ENCODE measurements around the gene SAP30BP. TPM values are rescaled to one million over a fixed set of nuclear protein-coding genes. Genes with fewer than 3 reads are reported as not detected.
A peak's percentile ranks its signal among the peaks of the same experiment; 100 is the strongest.

The SAP30BP gene
- total and polyA plus RNA-seq, 2 donors (not counting 1 experiment from before 2014, with no cell fraction given) = 143 to 148 TPM

DNA sequence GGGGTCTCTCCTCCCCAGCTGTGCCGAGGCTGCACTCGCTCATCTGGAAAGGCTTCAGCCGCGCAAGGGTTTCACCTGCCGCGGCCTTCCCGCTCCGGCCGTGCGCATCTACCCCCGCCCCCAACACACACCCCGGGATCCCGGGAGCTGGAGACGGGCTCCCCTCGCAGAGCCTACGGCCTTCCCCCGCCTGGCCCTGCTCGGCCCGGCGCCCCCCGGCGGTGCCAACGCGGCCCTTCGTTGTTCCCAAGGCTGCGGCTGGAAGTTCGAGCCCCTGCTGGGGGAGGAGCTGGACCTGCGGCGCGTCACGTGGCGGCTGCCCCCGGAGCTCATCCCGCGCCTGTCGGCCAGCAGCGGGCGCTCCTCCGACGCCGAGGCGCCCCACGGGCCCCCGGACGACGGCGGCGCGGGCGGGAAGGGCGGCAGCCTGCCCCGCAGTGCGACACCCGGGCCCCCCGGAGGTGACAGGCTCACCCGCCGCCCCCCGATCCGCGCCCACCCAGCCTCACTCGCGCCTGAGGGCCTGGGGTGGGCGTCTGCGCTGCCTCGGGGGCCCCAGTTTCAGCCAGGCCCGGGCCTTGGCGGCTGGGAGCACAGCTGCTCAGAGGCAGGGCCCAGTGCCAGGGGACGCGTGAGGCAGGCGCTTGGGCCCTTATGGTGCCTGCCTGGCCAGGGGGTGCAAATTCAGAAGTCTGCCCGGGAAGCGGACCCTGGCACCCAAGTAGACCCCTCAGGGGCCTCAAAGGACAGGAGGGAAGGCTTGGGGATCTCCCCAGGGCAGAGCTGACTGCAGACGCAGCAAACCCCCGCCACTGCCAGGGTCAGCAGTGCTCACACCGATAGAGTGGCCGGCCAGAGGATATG, 86.6 kb downstream of the SAP30BP start:
- peaks cover 23% of the 10 kb centered on the region for H3K4me1 Mint-ChIP-seq
- Histone ChIP-seq H3K4me2 (replicated peaks; ENCODE audit: low read depth, low read length, poor library complexity, severe bottlenecking) (peak overlapping the region; percentile 100), H3K27ac (ENCODE audit: low read length in 2 of 2) (peak overlapping the region in 1 of 2 donors; percentile 19), H3K9ac (ENCODE audit: low read length) (peak overlapping the region; percentile 76), H3K79me2 (ENCODE audit: control insufficient read depth, insufficient read depth, low read length) (no peaks in the 10 kb centered on the region), H3K4me1 (ENCODE audit: control insufficient read depth in 2 of 2, insufficient read depth in 2 of 2, low read length in 2 of 2) (peaks cover 9 to 29% of the 10 kb centered on the region in 2 donors), H3K27me3 (replicated peaks in 1 of 4; ENCODE audit: control extremely low read depth in 1 of 4, control insufficient read depth in 3 of 4, insufficient read depth in 4 of 4, low read length in 3 of 4) (no peaks in the 10 kb centered on the region), H3K36me3 (replicated peaks in 1 of 2; ENCODE audit: control extremely low read depth in 1 of 2, control insufficient read depth in 1 of 2, extremely low read depth in 1 of 2, insufficient read depth in 2 of 2, low read length in 1 of 2) (peaks cover 0 to 7% of the 10 kb centered on the region in 2 experiments), H3K4me3 (ENCODE audit: control extremely low read depth in 1 of 5, extremely low read depth in 1 of 5, insufficient read depth in 1 of 5, low read depth in 2 of 5, low read length in 4 of 5) (peak overlapping the region in 4 of 5 experiments; percentile 55 to 84 (median 62)), H4K20me1 (ENCODE audit: control insufficient read depth, insufficient read depth, low read length, poor library complexity, severe bottlenecking) (no peaks in the 10 kb centered on the region), H2AFZ (ENCODE audit: insufficient read depth, low read depth, low read length, poor library complexity, severe bottlenecking) (peak overlapping the region; percentile 96), H3K9me3 (ENCODE audit: control extremely low read depth in 1 of 3, control insufficient read depth in 2 of 3, insufficient read depth in 1 of 3, low read length in 2 of 3) (no peaks in the 10 kb centered on the region)
- H3K27me3 Mint-ChIP-seq = peaks cover 4% of the 10 kb centered on the region
- ChIA-PET POLR2A (interaction anchor here (0.6 to 3.4 kb wide), 18 partner anchors 11 to 1828 kb away, joined by 3 to 23 read pairs (median 6); partner anchors contain the start of genes GALK1, MRPL38, SLC25A19 and SMIM5), CTCF (interaction anchor here (0.5 to 5.9 kb wide), 49 partner anchors 10 to 792 kb away, joined by 3 to 87 read pairs (median 4); partner anchors contain the start of genes GALK1, MIF4GD, MRPL58 and RECQL5)
- TF ChIP-seq EZH2 (IDR thresholded peaks at IDR 0.05; ENCODE audit: borderline replicate concordance, insufficient read depth, low read depth, low read length, poor library complexity, severe bottlenecking) = no peak
- TF ChIP-seq, protein P1, sequence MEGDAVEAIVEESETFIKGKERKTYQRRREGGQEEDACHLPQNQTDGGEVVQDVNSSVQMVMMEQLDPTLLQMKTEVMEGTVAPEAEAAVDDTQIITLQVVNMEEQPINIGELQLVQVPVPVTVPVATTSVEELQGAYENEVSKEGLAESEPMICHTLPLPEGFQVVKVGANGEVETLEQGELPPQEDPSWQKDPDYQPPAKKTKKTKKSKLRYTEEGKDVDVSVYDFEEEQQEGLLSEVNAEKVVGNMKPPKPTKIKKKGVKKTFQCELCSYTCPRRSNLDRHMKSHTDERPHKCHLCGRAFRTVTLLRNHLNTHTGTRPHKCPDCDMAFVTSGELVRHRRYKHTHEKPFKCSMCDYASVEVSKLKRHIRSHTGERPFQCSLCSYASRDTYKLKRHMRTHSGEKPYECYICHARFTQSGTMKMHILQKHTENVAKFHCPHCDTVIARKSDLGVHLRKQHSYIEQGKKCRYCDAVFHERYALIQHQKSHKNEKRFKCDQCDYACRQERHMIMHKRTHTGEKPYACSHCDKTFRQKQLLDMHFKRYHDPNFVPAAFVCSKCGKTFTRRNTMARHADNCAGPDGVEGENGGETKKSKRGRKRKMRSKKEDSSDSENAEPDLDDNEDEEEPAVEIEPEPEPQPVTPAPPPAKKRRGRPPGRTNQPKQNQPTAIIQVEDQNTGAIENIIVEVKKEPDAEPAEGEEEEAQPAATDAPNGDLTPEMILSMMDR (IDR thresholded peaks at IDR 0.05) = peak; percentile 76
- intact Hi-C loops (cut with micrococcal nuclease) = loop anchor here (1.0 to 10.0 kb wide), 2 partner anchors 74 to 251 kb away; partner anchors contain the start of gene CDK3
- peak; percentile 86 for DNase-seq
- no peak overlapping the region for H3K27ac Mint-ChIP-seq
- peak; percentile 83 for ATAC-seq (ENCODE audit: low read depth)
- H3K4me3 Mint-ChIP-seq = peak overlapping the region; percentile 71
- H3K9me3 Mint-ChIP-seq (ENCODE audit: insufficient read depth) = no peaks in the 10 kb centered on the region
- 7% methylated on average over 76 of the region's 76 CpGs for WGBS (ENCODE audit: insufficient coverage)
